Breast epithelium (tissue), 3 donors: ENCODE results near the gene MYO5A.

Source experiments
- POLR2A ChIP-seq: fragments of 450-650 bp; IDR thresholded peaks from one replicate; pipeline ENCODE4 v1.6.1; 2016; ENCODE audit warnings: antibody characterized with exemption, mild to moderate bottlenecking, moderate library complexity
- POLR2AphosphoS5 ChIP-seq, 3 donors: sonication (generic); formaldehyde crosslinking; IDR thresholded peaks; one replicate each; pipeline ENCODE4 v1.6.1; 2017; ENCODE audit warnings: antibody characterized with exemption in 3 of 3
- TF ChIP-seq, protein P1 (sequence below), 3 donors: fragments of 450-650 bp; IDR thresholded peaks; one replicate each; pipeline ENCODE4 v1.5.1; 2016 to 2017; ENCODE audit warnings: antibody characterized with exemption in 3 of 3, mild to moderate bottlenecking in 3 of 3, moderate library complexity in 3 of 3

DNA sequence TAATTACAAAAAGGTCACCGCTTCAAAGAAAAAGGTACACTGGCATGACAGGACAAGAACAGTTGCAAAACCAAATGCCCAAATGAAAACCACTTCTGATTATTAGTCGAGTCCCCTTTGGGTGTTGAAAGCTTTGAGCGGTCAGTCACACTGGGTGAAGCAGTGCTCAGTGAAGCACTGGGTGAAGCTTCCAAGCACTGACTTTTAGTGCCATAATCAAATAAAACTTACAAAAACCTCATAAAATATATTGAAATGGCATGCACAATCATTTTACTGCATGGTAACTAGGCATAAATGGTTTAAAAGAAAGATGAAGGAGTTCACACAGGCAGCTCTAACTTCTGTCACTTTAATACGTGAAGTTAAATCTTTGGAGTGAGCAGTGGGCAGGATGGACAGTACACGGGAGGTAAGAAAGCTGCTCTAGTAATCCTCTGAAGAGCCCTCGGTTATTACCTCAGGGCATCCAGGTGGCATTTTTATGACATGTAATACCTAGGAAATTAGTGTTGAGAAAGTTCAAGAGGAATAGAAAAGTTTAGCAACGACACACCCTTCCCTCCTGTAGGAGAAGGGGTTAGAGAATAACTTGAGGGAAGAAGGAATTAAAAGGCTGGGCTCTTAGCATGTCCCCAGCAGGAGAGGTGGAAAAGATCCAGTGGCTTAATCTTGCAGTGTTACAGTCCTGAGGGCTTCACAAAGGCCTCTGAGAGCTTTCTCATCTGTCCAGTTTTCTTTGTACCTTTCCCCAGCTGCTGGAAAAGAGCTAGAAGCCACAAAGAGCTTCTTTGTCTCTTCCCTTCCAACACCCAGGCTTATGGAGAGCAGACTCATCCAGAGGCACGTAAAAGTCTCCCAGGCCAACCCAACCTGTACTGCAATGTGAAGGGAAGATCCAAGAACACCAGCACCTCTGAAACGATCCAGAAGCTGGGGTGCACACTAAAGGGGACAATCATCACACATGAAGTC, 168.2 kb downstream of the MYO5A start:
- TF ChIP-seq, protein P1, sequence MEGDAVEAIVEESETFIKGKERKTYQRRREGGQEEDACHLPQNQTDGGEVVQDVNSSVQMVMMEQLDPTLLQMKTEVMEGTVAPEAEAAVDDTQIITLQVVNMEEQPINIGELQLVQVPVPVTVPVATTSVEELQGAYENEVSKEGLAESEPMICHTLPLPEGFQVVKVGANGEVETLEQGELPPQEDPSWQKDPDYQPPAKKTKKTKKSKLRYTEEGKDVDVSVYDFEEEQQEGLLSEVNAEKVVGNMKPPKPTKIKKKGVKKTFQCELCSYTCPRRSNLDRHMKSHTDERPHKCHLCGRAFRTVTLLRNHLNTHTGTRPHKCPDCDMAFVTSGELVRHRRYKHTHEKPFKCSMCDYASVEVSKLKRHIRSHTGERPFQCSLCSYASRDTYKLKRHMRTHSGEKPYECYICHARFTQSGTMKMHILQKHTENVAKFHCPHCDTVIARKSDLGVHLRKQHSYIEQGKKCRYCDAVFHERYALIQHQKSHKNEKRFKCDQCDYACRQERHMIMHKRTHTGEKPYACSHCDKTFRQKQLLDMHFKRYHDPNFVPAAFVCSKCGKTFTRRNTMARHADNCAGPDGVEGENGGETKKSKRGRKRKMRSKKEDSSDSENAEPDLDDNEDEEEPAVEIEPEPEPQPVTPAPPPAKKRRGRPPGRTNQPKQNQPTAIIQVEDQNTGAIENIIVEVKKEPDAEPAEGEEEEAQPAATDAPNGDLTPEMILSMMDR (IDR thresholded peaks at IDR 0.05) = no peak
- no peak for TF ChIP-seq POLR2A
- no peak for TF ChIP-seq POLR2AphosphoS5 (IDR thresholded peaks at IDR 0.05)
